Liver (tissue), 9 donors: Measurements from ENCODE around the gene SH3PXD2B. TPM values are rescaled to one million over a fixed set of nuclear protein-coding genes. Genes with fewer than 3 reads are reported as not detected.
"Not testable (repeated sequence)": the region's sequence is repeated elsewhere in the genome, so short reads cannot be mapped to it uniquely, and the experiment has no call there.

Experiments
- DNase-seq: peaks from one replicate; pipeline ENCODE4 v3.0.0-alpha.2; 2017; ENCODE audit warnings: low spot score
- H3K27ac ChIP-seq, 2 donors: one replicate each; pipeline ENCODE4 v1.7.0; 2013; ENCODE audit warnings: inconsistent platforms in 2 of 2, low read length in 2 of 2, control low read depth in 1 of 2, low read depth in 1 of 2, mild to moderate bottlenecking in 1 of 2
- H3K27me3 ChIP-seq, 4 donors: one replicate each; pipeline versions ENCODE4 v1.6.1 to v1.7.0; 2013; ENCODE audit warnings: low read length in 3 of 4, inconsistent platforms in 1 of 4, mild to moderate bottlenecking in 1 of 4, moderate library complexity in 1 of 4; ENCODE audit not compliant: control insufficient read depth in 4 of 4, insufficient read depth in 4 of 4
- H3K36me3 ChIP-seq, 4 donors: one replicate each; pipeline versions ENCODE4 v1.6.1 to v1.7.0; 2013; ENCODE audit warnings: low read length in 3 of 4, mild to moderate bottlenecking in 3 of 4, low read depth in 1 of 4, moderate library complexity in 1 of 4; ENCODE audit not compliant: control insufficient read depth in 4 of 4, insufficient read depth in 3 of 4
- H3K4me1 ChIP-seq, 4 donors: one replicate each; pipeline versions ENCODE4 v1.6.1 to v1.7.0; 2013; ENCODE audit warnings: low read length in 3 of 4, mild to moderate bottlenecking in 3 of 4, moderate library complexity in 1 of 4; ENCODE audit not compliant: control insufficient read depth in 4 of 4, insufficient read depth in 4 of 4
- H3K4me3 ChIP-seq, 3 donors: one replicate each; pipeline versions ENCODE4 v1.6.1 to v1.7.0; 2013; ENCODE audit warnings: low read length in 3 of 3, control low read depth in 1 of 3, low read depth in 1 of 3, mild to moderate bottlenecking in 1 of 3
- H3K9ac ChIP-seq, 2 donors: one replicate each; pipeline ENCODE4 v1.7.0; 2013; ENCODE audit warnings: low read length in 2 of 2, mild to moderate bottlenecking in 2 of 2, moderate library complexity in 2 of 2, control low read depth in 1 of 2, low read depth in 1 of 2
- H3K9me3 ChIP-seq, 4 donors: one replicate each; pipeline versions ENCODE4 v1.6.1 to v1.7.0; 2013; ENCODE audit warnings: low read length in 3 of 4; ENCODE audit not compliant: control insufficient read depth in 4 of 4
- FOXA1 ChIP-seq: IDR thresholded peaks from 2 replicates; pipeline ENCODE4 v1.6.1; 2016; ENCODE audit warnings: antibody characterized with exemption
- HNF4A ChIP-seq, 2 donors: conservative IDR thresholded peaks; 2 replicates each; pipeline ENCODE4 v1.6.1; 2016; ENCODE audit warnings: antibody characterized with exemption in 2 of 2, mild to moderate bottlenecking in 2 of 2
- HNF4G ChIP-seq: IDR thresholded peaks from 2 replicates; pipeline ENCODE4 v1.6.1; 2016; ENCODE audit warnings: antibody characterized with exemption
- JUND ChIP-seq, 2 donors: IDR thresholded peaks; 2 replicates each; pipeline ENCODE4 v1.6.1; 2016; ENCODE audit warnings: antibody characterized with exemption in 2 of 2
- NR2F2 ChIP-seq: IDR thresholded peaks from 2 replicates; pipeline ENCODE4 v1.6.1; 2016; ENCODE audit warnings: antibody characterized with exemption
- RAD21 ChIP-seq, 2 donors: IDR thresholded peaks; 2 replicates each; pipeline ENCODE4 v1.6.1; 2016; ENCODE audit warnings: antibody characterized with exemption in 2 of 2, mild to moderate bottlenecking in 2 of 2
- SP1 ChIP-seq: IDR thresholded peaks from 2 replicates; pipeline ENCODE4 v1.6.1; 2018; ENCODE audit warnings: antibody characterized with exemption, mild to moderate bottlenecking
- TAF1 ChIP-seq: conservative IDR thresholded peaks from 2 replicates; pipeline ENCODE4 v1.6.1; 2016; ENCODE audit warnings: antibody characterized with exemption, mild to moderate bottlenecking
- YY1 ChIP-seq: IDR thresholded peaks from 2 replicates; pipeline ENCODE4 v1.6.1; 2016; ENCODE audit warnings: antibody characterized with exemption, mild to moderate bottlenecking
- WGBS: extraction: QIAGEN DNeasy Blood & Tissue Kit; methylation state at CpG from one replicate; pipeline ENCODE4 v1.1.7; 2013; 5-methylcytosine and 5-hydroxymethylcytosine counted together
- polyA plus RNA-seq, 2 donors: library from polyadenylated mRNA; stranded (reverse) in 1 of 2; unstranded in 1 of 2; fragments of 200-250 nt in 1 of 2; fragments of >200 nt in 1 of 2; fragmentation: Nextera tagmentation in 1 of 2; extraction: Ambion mirVana in 1 of 2; gene quantifications; one replicate each; pipeline versions ENCODE4 v1.2.1 to v1.2.3, GENCODE V29; 2013 to 2015
- total RNA-seq, 2 donors: library from RNA; depleted of rRNA; stranded (reverse); fragments of >200 nt; gene quantifications; one replicate each; pipeline ENCODE4 v1.2.3, GENCODE V29; 2014
- TF ChIP-seq, protein P1 (sequence below): IDR thresholded peaks from 2 replicates; pipeline ENCODE4 v1.6.1; 2016; ENCODE audit warnings: antibody characterized with exemption
- TF ChIP-seq, protein P2 (sequence below): IDR thresholded peaks from 2 replicates; pipeline ENCODE4 v1.6.1; 2016; ENCODE audit warnings: antibody characterized with exemption
- TF ChIP-seq, protein P3 (sequence below): IDR thresholded peaks from 2 replicates; pipeline ENCODE4 v1.6.1; 2016; ENCODE audit warnings: antibody characterized with exemption
- TF ChIP-seq, protein P4 (sequence below): IDR thresholded peaks from 2 replicates; pipeline ENCODE4 v1.6.1; 2016; ENCODE audit warnings: antibody characterized with exemption, mild to moderate bottlenecking
- donor health status: healthy.
- donor health status: healthy.
- donor health status: healthy.
- donor health status: healthy.
- donor health status: healthy.

SH3PXD2B gene
- total and polyA plus RNA-seq, 4 donors: 1.1 to 3.3 (median 2.2) TPM

DNA sequence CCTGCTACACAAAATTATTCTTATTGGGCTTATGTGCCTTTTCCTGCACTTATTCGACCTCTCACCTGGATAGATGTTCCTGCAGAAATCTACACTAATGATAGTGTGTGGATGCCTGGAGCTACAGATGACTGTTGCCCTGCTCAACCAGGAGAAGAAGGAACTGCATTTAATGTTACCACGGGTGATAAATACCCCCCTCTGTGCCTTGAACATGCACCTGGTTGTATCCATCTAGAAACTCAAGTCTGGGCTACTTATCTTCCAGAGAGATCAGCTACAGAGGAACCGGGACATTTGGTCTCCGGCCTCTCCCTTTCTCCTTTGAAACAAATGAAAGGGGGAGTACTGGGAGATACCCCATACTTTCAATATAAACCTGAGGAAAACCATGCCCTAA is 54.5 kb downstream of the SH3PXD2B start:
- no peak for DNase-seq
- Histone ChIP-seq H3K27me3 (no peaks in the 10 kb centered on the region), H3K27ac (no peak overlapping the region), H3K9me3 (no peaks in the 10 kb centered on the region), H3K4me3 (no peak overlapping the region), H3K9ac (no peak overlapping the region), H3K36me3 (no peaks in the 10 kb centered on the region), H3K4me1 (no peaks in the 10 kb centered on the region)
- WGBS: 93% methylated on average over 4 of the region's 4 CpGs
- TF ChIP-seq, protein P1, sequence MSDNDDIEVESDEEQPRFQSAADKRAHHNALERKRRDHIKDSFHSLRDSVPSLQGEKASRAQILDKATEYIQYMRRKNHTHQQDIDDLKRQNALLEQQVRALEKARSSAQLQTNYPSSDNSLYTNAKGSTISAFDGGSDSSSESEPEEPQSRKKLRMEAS: no peak
- TF ChIP-seq SP1 (no peak), JUND (IDR thresholded peaks at IDR 0.05) (no peak), RAD21 (IDR thresholded peaks at IDR 0.05) (no peak), TAF1 (no peak), YY1 (no peak), FOXA1 (no peak), HNF4G (no peak), NR2F2 (no peak), HNF4A (conservative IDR thresholded peaks at IDR 0.05) (no peak)
- TF ChIP-seq, protein P2, sequence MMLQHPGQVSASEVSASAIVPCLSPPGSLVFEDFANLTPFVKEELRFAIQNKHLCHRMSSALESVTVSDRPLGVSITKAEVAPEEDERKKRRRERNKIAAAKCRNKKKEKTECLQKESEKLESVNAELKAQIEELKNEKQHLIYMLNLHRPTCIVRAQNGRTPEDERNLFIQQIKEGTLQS: no peak
- TF ChIP-seq, protein P3, sequence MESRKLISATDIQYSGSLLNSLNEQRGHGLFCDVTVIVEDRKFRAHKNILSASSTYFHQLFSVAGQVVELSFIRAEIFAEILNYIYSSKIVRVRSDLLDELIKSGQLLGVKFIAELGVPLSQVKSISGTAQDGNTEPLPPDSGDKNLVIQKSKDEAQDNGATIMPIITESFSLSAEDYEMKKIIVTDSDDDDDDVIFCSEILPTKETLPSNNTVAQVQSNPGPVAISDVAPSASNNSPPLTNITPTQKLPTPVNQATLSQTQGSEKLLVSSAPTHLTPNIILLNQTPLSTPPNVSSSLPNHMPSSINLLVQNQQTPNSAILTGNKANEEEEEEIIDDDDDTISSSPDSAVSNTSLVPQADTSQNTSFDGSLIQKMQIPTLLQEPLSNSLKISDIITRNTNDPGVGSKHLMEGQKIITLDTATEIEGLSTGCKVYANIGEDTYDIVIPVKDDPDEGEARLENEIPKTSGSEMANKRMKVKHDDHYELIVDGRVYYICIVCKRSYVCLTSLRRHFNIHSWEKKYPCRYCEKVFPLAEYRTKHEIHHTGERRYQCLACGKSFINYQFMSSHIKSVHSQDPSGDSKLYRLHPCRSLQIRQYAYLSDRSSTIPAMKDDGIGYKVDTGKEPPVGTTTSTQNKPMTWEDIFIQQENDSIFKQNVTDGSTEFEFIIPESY: no peak

DNA sequence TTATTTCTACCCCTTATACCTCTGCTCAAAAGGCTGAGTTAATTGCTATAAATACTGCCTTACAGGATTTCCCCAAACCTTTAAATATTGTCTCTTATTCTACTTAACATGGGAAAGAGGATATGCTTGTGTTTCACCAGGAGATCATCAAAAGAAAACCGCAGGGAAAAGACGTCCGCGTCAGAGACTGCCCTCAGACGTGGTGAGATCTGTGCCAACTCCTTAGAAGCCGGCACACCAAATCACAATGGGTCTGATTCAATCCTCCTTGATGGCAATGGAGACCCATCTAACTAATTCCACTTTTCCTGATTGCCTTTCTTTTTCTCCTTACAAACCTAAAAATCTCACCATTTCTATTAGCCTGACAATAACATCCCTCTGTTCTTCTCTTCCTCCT is 55.0 kb downstream of the SH3PXD2B start:
- Histone ChIP-seq H3K27me3 (no peaks in the 10 kb centered on the region), H3K4me1 (no peaks in the 10 kb centered on the region), H3K36me3 (no peaks in the 10 kb centered on the region), H3K27ac (no peak overlapping the region), H3K9ac (no peak overlapping the region), H3K4me3 (no peak overlapping the region), H3K9me3 (no peaks in the 10 kb centered on the region)
- no peak for TF ChIP-seq FOXA1
- no peak for TF ChIP-seq JUND (IDR thresholded peaks at IDR 0.05)
- TF ChIP-seq, protein P4, sequence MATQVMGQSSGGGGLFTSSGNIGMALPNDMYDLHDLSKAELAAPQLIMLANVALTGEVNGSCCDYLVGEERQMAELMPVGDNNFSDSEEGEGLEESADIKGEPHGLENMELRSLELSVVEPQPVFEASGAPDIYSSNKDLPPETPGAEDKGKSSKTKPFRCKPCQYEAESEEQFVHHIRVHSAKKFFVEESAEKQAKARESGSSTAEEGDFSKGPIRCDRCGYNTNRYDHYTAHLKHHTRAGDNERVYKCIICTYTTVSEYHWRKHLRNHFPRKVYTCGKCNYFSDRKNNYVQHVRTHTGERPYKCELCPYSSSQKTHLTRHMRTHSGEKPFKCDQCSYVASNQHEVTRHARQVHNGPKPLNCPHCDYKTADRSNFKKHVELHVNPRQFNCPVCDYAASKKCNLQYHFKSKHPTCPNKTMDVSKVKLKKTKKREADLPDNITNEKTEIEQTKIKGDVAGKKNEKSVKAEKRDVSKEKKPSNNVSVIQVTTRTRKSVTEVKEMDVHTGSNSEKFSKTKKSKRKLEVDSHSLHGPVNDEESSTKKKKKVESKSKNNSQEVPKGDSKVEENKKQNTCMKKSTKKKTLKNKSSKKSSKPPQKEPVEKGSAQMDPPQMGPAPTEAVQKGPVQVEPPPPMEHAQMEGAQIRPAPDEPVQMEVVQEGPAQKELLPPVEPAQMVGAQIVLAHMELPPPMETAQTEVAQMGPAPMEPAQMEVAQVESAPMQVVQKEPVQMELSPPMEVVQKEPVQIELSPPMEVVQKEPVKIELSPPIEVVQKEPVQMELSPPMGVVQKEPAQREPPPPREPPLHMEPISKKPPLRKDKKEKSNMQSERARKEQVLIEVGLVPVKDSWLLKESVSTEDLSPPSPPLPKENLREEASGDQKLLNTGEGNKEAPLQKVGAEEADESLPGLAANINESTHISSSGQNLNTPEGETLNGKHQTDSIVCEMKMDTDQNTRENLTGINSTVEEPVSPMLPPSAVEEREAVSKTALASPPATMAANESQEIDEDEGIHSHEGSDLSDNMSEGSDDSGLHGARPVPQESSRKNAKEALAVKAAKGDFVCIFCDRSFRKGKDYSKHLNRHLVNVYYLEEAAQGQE: no peak
- no peak for TF ChIP-seq HNF4A (conservative IDR thresholded peaks at IDR 0.05)
- TF ChIP-seq, protein P3: no peak
- 89% methylated on average over 6 of the region's 6 CpGs for WGBS
- no peak for DNase-seq

DNA sequence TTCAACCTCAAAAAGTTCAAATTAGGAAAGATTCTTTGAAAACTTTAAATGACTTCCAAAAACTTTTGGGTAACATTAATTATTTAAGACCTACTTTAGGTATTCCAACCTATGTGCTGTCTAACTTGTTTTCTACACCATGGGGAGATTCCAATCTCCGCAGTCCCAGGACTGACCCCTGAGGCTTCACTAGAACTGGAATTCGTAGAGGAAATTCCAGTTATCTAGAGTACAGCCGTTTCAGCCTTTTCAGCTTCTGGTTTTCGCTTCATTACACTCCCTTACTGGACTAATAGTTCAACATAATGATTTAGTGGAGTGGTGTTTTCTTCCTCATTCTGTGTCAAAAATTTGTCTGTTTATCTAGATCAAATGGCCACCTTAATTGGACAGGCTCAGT is 55.7 kb downstream of the SH3PXD2B start:
- not testable (repeated sequence) for H3K9me3 ChIP-seq, H3K27ac ChIP-seq, H3K4me3 ChIP-seq, DNase-seq, H3K9ac ChIP-seq, H3K27me3 ChIP-seq, H3K4me1 ChIP-seq, H3K36me3 ChIP-seq
- 90% methylated on average over 4 of the region's 4 CpGs for WGBS

DNA sequence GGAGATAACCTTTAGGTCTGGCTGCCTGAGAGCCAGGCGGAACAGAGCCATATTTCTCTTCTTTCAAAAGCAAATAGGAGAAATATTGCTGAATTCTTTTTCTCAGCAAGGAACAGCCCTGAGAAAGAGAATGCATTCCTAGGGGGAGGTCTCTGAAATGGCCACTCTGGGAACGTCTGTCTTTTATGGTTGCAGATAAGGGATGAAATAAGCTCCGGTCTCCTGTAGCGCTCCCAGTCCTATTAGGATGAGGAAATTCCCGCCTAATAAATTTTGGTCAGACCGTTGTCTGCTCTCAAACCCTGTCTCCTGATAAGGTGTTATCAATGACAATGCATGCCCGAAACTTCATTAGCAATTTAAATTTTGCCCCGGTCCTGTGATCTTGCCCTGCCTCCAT is 57.3 kb downstream of the SH3PXD2B start:
- not testable (repeated sequence) for H3K36me3 ChIP-seq, H3K27ac ChIP-seq, H3K9me3 ChIP-seq, H3K4me1 ChIP-seq, H3K4me3 ChIP-seq, H3K27me3 ChIP-seq, DNase-seq, H3K9ac ChIP-seq
- 97% methylated on average over 8 of the region's 8 CpGs for WGBS
